A204.1 (cell line): ENCODE results near the gene PHLDA3.

ENCODE experiments used
- FAIRE-seq: peaks from 2 replicates; lab custom pipeline; 2012; peaks lifted over from hg19 to GRCh38; lab: Jason Lieb, UNC

PHLDA3 gene

GRCh38 chr1:201429736-201430501 lies 39.1 kb downstream of the PHLDA3 start:
- FAIRE-seq, result no peak

GRCh38 chr1:201427963-201428362 lies 41.0 kb downstream of the PHLDA3 start:
- FAIRE-seq, result no peak

GRCh38 chr1:201426479-201427310 lies 42.3 kb downstream of the PHLDA3 start:
- no peak for FAIRE-seq

GRCh38 chr1:201424146-201424545 lies 44.8 kb downstream of the PHLDA3 start:
- FAIRE-seq, result no peak

GRCh38 chr1:201423655-201424054 lies 45.3 kb downstream of the PHLDA3 start:
- FAIRE-seq, result no peak

- no peak for FAIRE-seq
Measured at GRCh38 chr1:201422436-201423030, 46.5 kb downstream of the PHLDA3 start.

GRCh38 chr1:201422026-201422425 lies 47.0 kb downstream of the PHLDA3 start:
- no peak for FAIRE-seq

GRCh38 chr1:201421041-201421440 lies 47.9 kb downstream of the PHLDA3 start:
- FAIRE-seq, result no peak

GRCh38 chr1:201420608-201421002 lies 48.4 kb downstream of the PHLDA3 start:
- no peak for FAIRE-seq

GRCh38 chr1:201419746-201420607 lies 49.0 kb downstream of the PHLDA3 start:
- FAIRE-seq, result no peak

GRCh38 chr1:201419256-201419655 lies 49.7 kb downstream of the PHLDA3 start:
- FAIRE-seq, result no peak

GRCh38 chr1:201418461-201418860 lies 50.5 kb downstream of the PHLDA3 start:
- FAIRE-seq, result no peak
